ENCODE measurements around the gene CKLF. TPM values are rescaled to one million over a fixed set of nuclear protein-coding genes. Genes with fewer than 3 reads are reported as not detected.
A peak's percentile ranks its signal among the peaks of the same experiment; 100 is the strongest.
"Not testable (repeated sequence)": the region's sequence is repeated elsewhere in the genome, so short reads cannot be mapped to it uniquely, and the experiment has no call there.

The CKLF gene
- total and polyA plus RNA-seq, 2 donors (not counting 1 experiment from before 2014, with no cell fraction given), result 30.4 to 53.6 TPM

DNA sequence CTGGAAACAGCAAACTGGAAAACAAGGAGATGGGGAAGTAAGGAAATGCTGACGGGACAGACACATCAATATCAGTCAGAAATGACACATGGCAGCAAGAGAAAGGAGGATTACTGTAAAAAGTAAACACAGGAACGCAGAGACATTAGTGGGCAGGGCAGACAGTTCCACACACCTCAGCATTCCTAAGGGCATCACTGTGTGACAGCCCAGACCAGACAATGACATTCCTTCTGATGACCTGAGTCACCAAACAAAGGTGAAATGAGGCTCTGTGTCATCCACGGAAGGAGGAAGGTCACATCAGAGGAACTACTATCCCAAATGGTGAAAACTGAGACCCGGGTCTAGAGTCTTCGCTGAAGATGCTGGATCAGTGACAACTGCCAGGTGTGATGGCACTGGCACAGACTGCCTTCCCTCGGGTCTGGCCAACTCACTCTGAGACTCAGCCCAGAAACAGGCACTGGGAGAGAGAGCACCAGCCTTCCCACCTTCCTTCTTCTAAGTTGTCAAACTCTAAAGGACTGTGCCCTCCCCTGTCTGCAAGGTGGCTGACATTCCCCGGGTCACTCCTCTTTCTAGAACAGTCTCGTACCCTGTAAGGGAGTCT lies 39.2 kb upstream of the CKLF start:
- no peaks in the 10 kb centered on the region for H3K9me3 Mint-ChIP-seq (ENCODE audit: insufficient read depth)
- H3K9ac ChIP-seq (ENCODE audit: low read length), result no peak overlapping the region
- ChIA-PET CTCF (interaction anchor here (1.1 to 2.0 kb wide), 4 partner anchors 8 to 91 kb away, joined by 3 to 8 read pairs (median 4); partner anchors contain the start of gene CMTM3), POLR2A (no interaction called here)
- H3K27me3 Mint-ChIP-seq, result peaks cover 3% of the 10 kb centered on the region
- no peaks in the 10 kb centered on the region for H3K36me3 ChIP-seq (replicated peaks in 1 of 2; ENCODE audit: control extremely low read depth in 1 of 2, control insufficient read depth in 1 of 2, extremely low read depth in 1 of 2, insufficient read depth in 2 of 2, low read length in 1 of 2)
- H3K4me1 ChIP-seq (ENCODE audit: control insufficient read depth in 2 of 2, insufficient read depth in 2 of 2, low read length in 2 of 2), result peaks cover 28 to 42% of the 10 kb centered on the region in 2 donors
- H3K27ac Mint-ChIP-seq, result peak overlapping the region; percentile 37
- peaks cover 50% of the 10 kb centered on the region for H3K4me1 Mint-ChIP-seq
- no peaks in the 10 kb centered on the region for H3K9me3 ChIP-seq (ENCODE audit: control extremely low read depth in 1 of 3, control insufficient read depth in 2 of 3, insufficient read depth in 1 of 3, low read length in 2 of 3)
- H3K4me2 ChIP-seq (replicated peaks; ENCODE audit: low read depth, low read length, poor library complexity, severe bottlenecking), result no peak overlapping the region
- peaks cover 6% of the 10 kb centered on the region for H3K79me2 ChIP-seq (ENCODE audit: control insufficient read depth, insufficient read depth, low read length)
- TF ChIP-seq CTCF (IDR thresholded peaks at IDR 0.05) (no peak), EZH2 (IDR thresholded peaks at IDR 0.05; ENCODE audit: borderline replicate concordance, insufficient read depth, low read depth, low read length, poor library complexity, severe bottlenecking) (no peak)
- H3K4me3 Mint-ChIP-seq, result no peak overlapping the region
- 97% methylated on average over 7 of the region's 8 CpGs for WGBS (ENCODE audit: insufficient coverage)
- no peak for DNase-seq
- intact Hi-C loops (cut with micrococcal nuclease), result no loop called here
- no peak overlapping the region for H3K27ac ChIP-seq (ENCODE audit: low read length in 2 of 2)
- no peak for ATAC-seq (ENCODE audit: low read depth)
- peaks cover 12% of the 10 kb centered on the region for H4K20me1 ChIP-seq (ENCODE audit: control insufficient read depth, insufficient read depth, low read length, poor library complexity, severe bottlenecking)
- no peak overlapping the region for H2AFZ ChIP-seq (ENCODE audit: insufficient read depth, low read depth, low read length, poor library complexity, severe bottlenecking)
- H3K27me3 ChIP-seq (replicated peaks in 1 of 4; ENCODE audit: control extremely low read depth in 1 of 4, control insufficient read depth in 3 of 4, insufficient read depth in 4 of 4, low read length in 3 of 4), result peaks cover 0 to 3% (median 0%) of the 10 kb centered on the region in 4 experiments
- no peak overlapping the region for H3K4me3 ChIP-seq (ENCODE audit: control extremely low read depth in 1 of 5, extremely low read depth in 1 of 5, insufficient read depth in 1 of 5, low read depth in 2 of 5, low read length in 4 of 5)

GRCh38 chr16:66514391-66514790 lies 38.0 kb upstream of the CKLF start:
- H3K27ac ChIP-seq (ENCODE audit: low read length in 2 of 2); H3K9me3 Mint-ChIP-seq (ENCODE audit: insufficient read depth); H3K4me3 Mint-ChIP-seq; POLR2A ChIA-PET; H3K4me3 ChIP-seq (ENCODE audit: control extremely low read depth in 1 of 5, extremely low read depth in 1 of 5, insufficient read depth in 1 of 5, low read depth in 2 of 5, low read length in 4 of 5); ATAC-seq (ENCODE audit: low read depth); H3K36me3 ChIP-seq (replicated peaks in 1 of 2; ENCODE audit: control extremely low read depth in 1 of 2, control insufficient read depth in 1 of 2, extremely low read depth in 1 of 2, insufficient read depth in 2 of 2, low read length in 1 of 2); H3K9me3 ChIP-seq (ENCODE audit: control extremely low read depth in 1 of 3, control insufficient read depth in 2 of 3, insufficient read depth in 1 of 3, low read length in 2 of 3); H2AFZ ChIP-seq (ENCODE audit: insufficient read depth, low read depth, low read length, poor library complexity, severe bottlenecking); H3K4me2 ChIP-seq (replicated peaks; ENCODE audit: low read depth, low read length, poor library complexity, severe bottlenecking); H3K79me2 ChIP-seq (ENCODE audit: control insufficient read depth, insufficient read depth, low read length); H3K27me3 Mint-ChIP-seq; DNase-seq; H3K27ac Mint-ChIP-seq; H3K9ac ChIP-seq (ENCODE audit: low read length); intact Hi-C loops (cut with micrococcal nuclease); H3K27me3 ChIP-seq (replicated peaks in 1 of 4; ENCODE audit: control extremely low read depth in 1 of 4, control insufficient read depth in 3 of 4, insufficient read depth in 4 of 4, low read length in 3 of 4): not testable (repeated sequence)
- H3K4me1 ChIP-seq (ENCODE audit: control insufficient read depth in 2 of 2, insufficient read depth in 2 of 2, low read length in 2 of 2), result peaks cover 33 to 37% of the 10 kb centered on the region in 2 donors
- peaks cover 12% of the 10 kb centered on the region for H4K20me1 ChIP-seq (ENCODE audit: control insufficient read depth, insufficient read depth, low read length, poor library complexity, severe bottlenecking)
- peaks cover 48% of the 10 kb centered on the region for H3K4me1 Mint-ChIP-seq
- 95% methylated on average over 6 of the region's 17 CpGs for WGBS (ENCODE audit: insufficient coverage)
- CTCF ChIA-PET, result interaction anchor here (1.6 kb wide), 1 partner anchor 13 kb away, joined by 5 read pairs; no protein-coding TSS in a partner anchor

DNA sequence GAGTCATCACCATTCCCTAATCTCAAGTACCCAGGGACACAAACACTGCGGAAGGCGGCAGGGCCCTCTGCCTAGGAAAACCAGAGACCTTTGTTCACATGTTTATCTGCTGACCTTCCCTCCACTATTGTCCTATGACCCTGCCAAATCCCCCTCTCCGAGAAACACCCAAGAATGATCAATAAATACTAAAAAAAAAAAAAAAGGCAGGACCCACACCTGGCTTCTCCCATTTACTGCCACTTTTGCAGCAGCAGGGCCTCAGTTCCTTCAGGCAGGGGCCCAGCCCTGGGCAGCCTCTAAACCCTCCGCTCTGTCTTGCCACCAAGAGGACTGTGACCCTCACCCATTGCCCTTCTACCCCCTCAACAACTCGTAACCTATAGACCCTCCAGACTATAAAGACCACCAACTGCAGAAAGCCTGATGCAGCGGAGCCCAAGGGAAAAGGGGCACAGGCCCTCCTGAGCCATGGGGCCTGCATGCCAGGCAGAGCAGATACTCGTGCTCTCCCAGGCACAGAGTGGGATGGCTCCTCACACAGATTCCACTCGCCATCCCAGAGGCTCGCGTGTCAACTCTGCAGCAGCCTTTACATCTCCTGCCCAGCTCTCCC lies 37.3 kb upstream of the CKLF start:
- intact Hi-C loops (cut with micrococcal nuclease); H3K4me3 Mint-ChIP-seq; H3K4me3 ChIP-seq (ENCODE audit: control extremely low read depth in 1 of 5, extremely low read depth in 1 of 5, insufficient read depth in 1 of 5, low read depth in 2 of 5, low read length in 4 of 5); ATAC-seq (ENCODE audit: low read depth); H3K9ac ChIP-seq (ENCODE audit: low read length); H3K27ac Mint-ChIP-seq; H3K27me3 Mint-ChIP-seq; H3K9me3 Mint-ChIP-seq (ENCODE audit: insufficient read depth); H2AFZ ChIP-seq (ENCODE audit: insufficient read depth, low read depth, low read length, poor library complexity, severe bottlenecking); H3K79me2 ChIP-seq (ENCODE audit: control insufficient read depth, insufficient read depth, low read length); H3K27me3 ChIP-seq (replicated peaks in 1 of 4; ENCODE audit: control extremely low read depth in 1 of 4, control insufficient read depth in 3 of 4, insufficient read depth in 4 of 4, low read length in 3 of 4); H3K27ac ChIP-seq (ENCODE audit: low read length in 2 of 2); H3K36me3 ChIP-seq (replicated peaks in 1 of 2; ENCODE audit: control extremely low read depth in 1 of 2, control insufficient read depth in 1 of 2, extremely low read depth in 1 of 2, insufficient read depth in 2 of 2, low read length in 1 of 2); H3K9me3 ChIP-seq (ENCODE audit: control extremely low read depth in 1 of 3, control insufficient read depth in 2 of 3, insufficient read depth in 1 of 3, low read length in 2 of 3): not testable (repeated sequence)
- DNase-seq, result peak; percentile 12
- CTCF ChIA-PET, result interaction anchor here (0.9 to 1.6 kb wide), 17 partner anchors 10 to 158 kb away, joined by 3 to 13 read pairs (median 5); partner anchors contain the start of genes CKLF and TK2
- peaks cover 55% of the 10 kb centered on the region for H3K4me1 Mint-ChIP-seq
- H3K4me2 ChIP-seq (replicated peaks; ENCODE audit: low read depth, low read length, poor library complexity, severe bottlenecking), result peak overlapping the region; percentile 88
- peaks cover 12% of the 10 kb centered on the region for H4K20me1 ChIP-seq (ENCODE audit: control insufficient read depth, insufficient read depth, low read length, poor library complexity, severe bottlenecking)
- peaks cover 39 to 44% of the 10 kb centered on the region in 2 donors for H3K4me1 ChIP-seq (ENCODE audit: control insufficient read depth in 2 of 2, insufficient read depth in 2 of 2, low read length in 2 of 2)
- 99% methylated on average over 7 of the region's 10 CpGs for whole genome bisulfite sequencing (ENCODE audit: insufficient coverage)
- POLR2A ChIA-PET, result interaction anchor here (1.1 to 1.4 kb wide), 2 partner anchors 10 to 36 kb away, joined by 3 to 19 read pairs; no protein-coding TSS in a partner anchor
